ENCODE measurements around the gene MATCAP1.

DNA sequence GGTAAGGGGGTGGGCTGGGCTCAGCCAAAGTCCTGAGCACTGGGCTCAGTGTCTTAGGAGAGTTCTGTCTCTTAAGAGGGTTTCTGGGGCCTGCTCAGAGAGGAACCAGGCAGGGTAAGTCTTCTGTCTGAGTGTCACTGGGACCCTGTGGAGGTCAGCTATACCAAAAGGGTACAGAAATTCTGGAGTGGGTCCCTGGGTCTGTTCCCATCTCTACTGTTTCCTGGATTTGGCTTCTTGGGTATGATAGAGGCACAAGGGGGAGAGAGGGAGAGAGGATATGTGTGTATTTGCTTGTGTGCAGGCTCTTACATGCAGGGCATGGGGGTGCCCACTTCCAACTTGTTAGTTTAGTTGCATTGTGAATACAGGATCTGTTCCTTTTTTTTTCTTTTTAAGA is 9.8 kb upstream of the MATCAP1 start:
- no peak for TF ChIP-seq CTCF (IDR thresholded peaks at IDR 0.05; ENCODE audit: low read length)
- no peak for TF ChIP-seq EZH2 (optimal IDR thresholded peaks at IDR 0.05; ENCODE audit: low read depth, low read length)

All from MM.1S (cell line).